Subcutaneous abdominal adipose tissue (tissue), 5 donors: ENCODE results near the gene GP2.

Source experiments
- H3K27ac ChIP-seq: one replicate; pipeline ENCODE4 v1.7.0; 2013; ENCODE audit warnings: low read depth, mild to moderate bottlenecking, inconsistent platforms, low read length, moderate library complexity
- H3K27me3 ChIP-seq, 5 donors: one replicate each; pipeline ENCODE4 v1.7.0; 2013; ENCODE audit warnings: low read length in 5 of 5, inconsistent platforms in 1 of 5; ENCODE audit not compliant: control insufficient read depth in 5 of 5, insufficient read depth in 4 of 5
- H3K36me3 ChIP-seq, 5 donors: one replicate each; pipeline ENCODE4 v1.7.0; 2013; ENCODE audit warnings: low read length in 5 of 5; ENCODE audit not compliant: control insufficient read depth in 5 of 5, insufficient read depth in 5 of 5
- H3K4me1 ChIP-seq, 5 donors: one replicate each; pipeline ENCODE4 v1.7.0; 2013; ENCODE audit warnings: low read length in 5 of 5, mild to moderate bottlenecking in 3 of 5, moderate library complexity in 1 of 5; ENCODE audit not compliant: control insufficient read depth in 5 of 5, insufficient read depth in 5 of 5
- H3K4me3 ChIP-seq, 5 donors: one replicate each; pipeline ENCODE4 v1.7.0; 2013; ENCODE audit warnings: low read length in 5 of 5, low read depth in 1 of 5
- H3K9ac ChIP-seq, 5 donors: one replicate each; pipeline ENCODE4 v1.7.0; 2013; ENCODE audit warnings: low read length in 5 of 5, mild to moderate bottlenecking in 4 of 5, moderate library complexity in 3 of 5
- H3K9me3 ChIP-seq, 5 donors: one replicate each; pipeline ENCODE4 v1.7.0; 2013; ENCODE audit warnings: low read length in 5 of 5; ENCODE audit not compliant: control insufficient read depth in 5 of 5
- donor health status: healthy.
- donor health status: healthy.
- donor health status: healthy.
- donor health status: healthy.
- donor health status: healthy.

The GP2 gene

GRCh38 chr16:20298452-20298851 lies 28.9 kb downstream of the GP2 start:
- H3K36me3 ChIP-seq = no peaks in the 10 kb centered on the region
- H3K27me3 ChIP-seq = peaks cover 0 to 5% (median 1%) of the 10 kb centered on the region in 5 donors
- peaks cover 0 to 7% (median 0%) of the 10 kb centered on the region in 5 donors for H3K4me1 ChIP-seq
- no peak overlapping the region for H3K27ac ChIP-seq
- no peaks in the 10 kb centered on the region for H3K9me3 ChIP-seq
- no peak overlapping the region for H3K4me3 ChIP-seq
- H3K9ac ChIP-seq = no peak overlapping the region

DNA sequence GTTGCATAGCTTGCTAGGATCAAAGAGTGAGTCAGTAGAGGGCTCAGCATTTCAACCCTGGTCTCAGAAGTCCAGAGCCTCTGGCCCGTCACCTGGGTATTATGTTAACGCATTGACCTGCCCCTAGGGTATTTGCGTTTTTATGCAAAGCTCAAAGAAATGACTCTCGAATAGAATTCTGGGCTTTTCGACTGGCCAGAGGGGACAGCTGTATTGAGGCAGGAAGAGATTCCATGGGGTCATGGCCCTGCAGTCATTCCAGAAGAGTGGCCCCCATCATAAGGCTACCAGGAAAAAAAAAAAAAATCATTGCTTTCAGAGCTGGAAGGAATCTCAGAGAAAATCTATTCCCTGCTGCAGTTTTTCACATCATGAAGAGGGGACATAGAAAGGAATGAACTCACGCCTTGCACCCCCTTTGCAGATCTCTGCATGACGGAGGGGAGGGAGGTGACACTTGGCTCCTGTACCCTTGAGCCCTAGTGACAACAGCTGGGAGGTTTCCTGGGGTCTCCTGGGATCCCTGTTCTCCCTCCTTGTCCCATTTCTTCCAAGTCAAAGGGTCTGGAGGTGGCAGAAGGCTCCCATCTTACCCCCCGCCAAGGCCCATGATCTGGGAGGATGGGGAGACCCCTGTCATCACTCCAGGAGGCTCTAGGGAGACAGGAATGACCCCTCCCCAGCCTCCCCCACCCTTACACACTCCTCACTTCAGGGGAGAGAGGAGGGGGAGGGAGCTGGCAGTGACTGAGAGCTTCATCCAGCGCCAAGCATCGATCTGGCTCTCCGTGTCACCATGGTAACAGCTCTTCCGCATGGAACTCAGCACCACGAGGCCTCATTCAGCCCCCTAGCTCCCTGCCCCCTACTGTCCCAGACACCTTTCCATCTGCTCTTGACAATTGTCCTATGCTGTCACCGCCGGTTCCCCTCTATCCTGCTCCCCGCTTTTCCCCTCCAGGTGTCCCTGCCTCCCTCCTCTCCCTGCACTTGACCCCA lies 35.8 kb downstream of the GP2 start:
- H3K27me3 ChIP-seq = peaks cover 0 to 13% (median 9%) of the 10 kb centered on the region in 5 donors
- no peak overlapping the region for H3K4me3 ChIP-seq
- H3K9ac ChIP-seq = no peak overlapping the region
- H3K9me3 ChIP-seq = no peaks in the 10 kb centered on the region
- no peaks in the 10 kb centered on the region for H3K4me1 ChIP-seq
- no peaks in the 10 kb centered on the region for H3K36me3 ChIP-seq
- no peak overlapping the region for H3K27ac ChIP-seq

DNA sequence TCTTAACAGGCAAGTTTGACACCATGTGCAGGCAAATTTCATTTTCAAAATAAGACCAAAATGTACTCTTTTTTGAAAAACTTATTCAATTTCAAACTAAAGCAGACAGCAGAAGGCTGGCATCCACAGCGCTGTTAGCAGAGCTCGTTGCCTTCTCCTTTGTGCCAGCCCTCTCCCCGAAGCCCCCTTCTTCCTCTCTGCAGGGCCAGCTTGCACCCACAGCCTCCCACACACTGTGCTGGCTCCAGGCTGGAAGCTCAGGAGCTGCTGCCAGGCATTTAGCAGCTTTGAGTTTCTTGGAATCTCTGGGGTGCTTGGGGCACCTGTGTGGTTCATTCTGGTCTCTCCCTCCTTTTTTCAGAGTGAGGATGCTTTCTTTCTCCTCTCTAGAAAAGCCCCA lies 37.7 kb downstream of the GP2 start:
- H3K4me1 ChIP-seq = no peaks in the 10 kb centered on the region
- H3K27ac ChIP-seq = no peak overlapping the region
- H3K27me3 ChIP-seq = peaks cover 0 to 13% (median 9%) of the 10 kb centered on the region in 5 donors
- no peak overlapping the region for H3K9ac ChIP-seq
- no peaks in the 10 kb centered on the region for H3K9me3 ChIP-seq
- no peak overlapping the region for H3K4me3 ChIP-seq
- H3K36me3 ChIP-seq = no peaks in the 10 kb centered on the region

DNA sequence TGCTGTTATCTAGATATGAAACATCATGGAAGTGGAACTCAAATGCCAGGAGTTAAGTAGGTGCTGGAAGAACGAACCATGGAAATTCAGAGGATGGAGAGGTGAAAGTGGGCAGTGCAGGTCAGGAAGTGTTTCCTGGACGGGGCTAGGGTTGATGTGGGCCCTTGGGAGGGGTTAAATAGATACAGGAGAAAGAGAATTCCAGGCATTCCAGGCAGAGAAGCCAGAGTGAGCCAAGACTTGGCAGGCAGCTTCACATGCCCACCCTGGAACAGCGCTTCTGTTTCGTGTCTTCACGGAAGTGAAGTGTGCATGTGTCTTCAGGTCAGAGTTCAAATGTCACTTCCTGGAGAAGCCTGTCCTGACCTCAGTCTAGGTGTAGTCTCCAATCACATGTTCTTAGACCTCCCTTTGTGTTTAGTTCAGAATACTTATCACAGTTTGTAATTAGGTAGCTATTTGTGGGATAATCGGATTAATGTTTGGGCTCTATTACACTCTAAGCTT lies 41.3 kb downstream of the GP2 start:
- no peaks in the 10 kb centered on the region for H3K4me1 ChIP-seq
- no peak overlapping the region for H3K27ac ChIP-seq
- H3K4me3 ChIP-seq = no peak overlapping the region
- H3K9ac ChIP-seq = no peak overlapping the region
- H3K27me3 ChIP-seq = peaks cover 0 to 6% (median 3%) of the 10 kb centered on the region in 5 donors
- no peaks in the 10 kb centered on the region for H3K9me3 ChIP-seq
- H3K36me3 ChIP-seq = no peaks in the 10 kb centered on the region

DNA sequence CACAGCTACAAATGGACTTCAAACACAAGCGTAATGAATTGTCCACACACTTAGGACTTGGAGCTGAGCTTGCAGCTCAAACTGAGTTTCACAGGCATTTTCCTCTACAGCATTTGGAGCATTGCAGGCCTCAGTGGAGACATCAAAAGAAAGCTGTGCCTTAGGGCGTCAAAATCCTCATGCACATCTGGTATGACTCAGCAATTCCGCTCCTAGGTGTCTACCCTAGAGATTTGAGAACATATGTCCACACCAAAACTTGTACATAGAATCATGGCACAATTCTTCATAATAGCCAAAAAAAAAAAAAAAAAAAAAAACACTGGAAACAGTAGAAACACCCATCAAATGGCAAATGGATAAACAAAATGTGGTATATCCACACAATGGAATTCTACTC lies 47.1 kb downstream of the GP2 start:
- H3K36me3 ChIP-seq = no peaks in the 10 kb centered on the region
- no peaks in the 10 kb centered on the region for H3K4me1 ChIP-seq
- no peak overlapping the region for H3K4me3 ChIP-seq
- H3K9ac ChIP-seq = no peak overlapping the region
- peaks cover 0 to 6% (median 0%) of the 10 kb centered on the region in 5 donors for H3K27me3 ChIP-seq
- peaks cover 0 to 12% (median 4%) of the 10 kb centered on the region in 5 donors for H3K9me3 ChIP-seq
- H3K27ac ChIP-seq = no peak overlapping the region

GRCh38 chr16:20271893-20272292 lies 55.4 kb downstream of the GP2 start:
- H3K27me3 ChIP-seq = peaks cover 0 to 8% (median 0%) of the 10 kb centered on the region in 5 donors
- H3K9ac ChIP-seq = no peak overlapping the region
- H3K9me3 ChIP-seq = peaks cover 0 to 3% (median 0%) of the 10 kb centered on the region in 5 donors
- no peaks in the 10 kb centered on the region for H3K36me3 ChIP-seq
- H3K4me3 ChIP-seq = no peak overlapping the region
- H3K27ac ChIP-seq = no peak overlapping the region
- no peaks in the 10 kb centered on the region for H3K4me1 ChIP-seq

GRCh38 chr16:20268409-20268808 lies 58.9 kb downstream of the GP2 start:
- Histone ChIP-seq H3K4me1 (no peaks in the 10 kb centered on the region), H3K4me3 (no peak overlapping the region), H3K9me3 (no peaks in the 10 kb centered on the region), H3K27ac (no peak overlapping the region), H3K27me3 (peaks cover 0 to 6% (median 0%) of the 10 kb centered on the region in 5 donors), H3K36me3 (no peaks in the 10 kb centered on the region), H3K9ac (no peak overlapping the region)

DNA sequence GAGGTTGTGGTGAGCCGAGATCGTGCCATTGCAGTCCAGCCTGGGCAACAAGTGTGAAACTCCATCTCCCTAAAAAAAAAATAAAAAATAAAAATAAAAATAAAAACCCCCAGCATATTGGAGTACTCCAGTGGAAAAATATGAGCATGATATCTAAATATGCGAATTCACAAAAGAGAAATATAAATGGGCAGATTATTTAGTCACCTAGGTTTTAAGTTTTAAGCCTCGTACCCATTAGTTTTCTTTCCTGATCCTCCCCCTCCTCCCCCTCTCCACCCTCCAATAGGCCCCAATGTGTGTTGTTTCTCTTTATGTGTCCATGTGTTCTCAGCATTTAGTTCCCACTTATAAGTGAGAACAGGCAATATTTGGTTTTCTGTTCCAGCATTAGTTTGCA lies 62.3 kb downstream of the GP2 start:
- Histone ChIP-seq H3K27ac (no peak overlapping the region), H3K27me3 (peaks cover 0 to 6% (median 0%) of the 10 kb centered on the region in 5 donors), H3K4me1 (no peaks in the 10 kb centered on the region)

GRCh38 chr16:20263138-20263855 lies 64.0 kb downstream of the GP2 start:
- Histone ChIP-seq H3K9ac (no peak overlapping the region), H3K27me3 (peaks cover 0 to 6% (median 2%) of the 10 kb centered on the region in 5 donors), H3K4me1 (no peaks in the 10 kb centered on the region), H3K36me3 (no peaks in the 10 kb centered on the region), H3K27ac (no peak overlapping the region), H3K4me3 (no peak overlapping the region), H3K9me3 (peaks cover 2 to 10% (median 5%) of the 10 kb centered on the region in 5 donors)

More for the DNA sequence above, 62.3 kb downstream of the GP2 start:
- no peaks in the 10 kb centered on the region for H3K36me3 ChIP-seq
- H3K9me3 ChIP-seq = no peaks in the 10 kb centered on the region
- H3K9ac ChIP-seq = no peak overlapping the region
- no peak overlapping the region for H3K4me3 ChIP-seq

DNA sequence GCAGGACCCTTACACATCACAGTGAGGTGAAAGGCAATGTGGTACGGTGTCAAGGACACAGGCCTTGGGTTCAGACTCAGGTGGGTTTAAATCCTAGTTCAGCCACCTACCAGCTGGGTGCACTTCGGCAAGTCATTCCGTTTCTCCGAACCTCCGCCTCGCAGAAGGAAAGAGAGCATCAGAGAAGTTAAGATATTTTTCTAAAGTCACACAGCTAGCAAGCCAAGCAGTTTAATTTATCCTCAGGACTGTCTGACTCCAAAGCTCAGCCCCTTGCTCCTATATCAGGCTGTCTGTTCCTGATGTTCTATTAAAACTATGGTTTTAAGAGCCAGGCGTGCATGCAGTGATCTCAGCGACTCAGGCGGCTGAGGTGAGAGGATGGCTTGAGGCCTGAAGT lies 65.1 kb downstream of the GP2 start:
- H3K4me1 ChIP-seq = no peaks in the 10 kb centered on the region
- H3K9ac ChIP-seq = no peak overlapping the region
- H3K4me3 ChIP-seq = no peak overlapping the region
- no peak overlapping the region for H3K27ac ChIP-seq
- no peaks in the 10 kb centered on the region for H3K36me3 ChIP-seq
- H3K27me3 ChIP-seq = peaks cover 0 to 6% (median 2%) of the 10 kb centered on the region in 5 donors
- H3K9me3 ChIP-seq = peaks cover 2 to 10% (median 5%) of the 10 kb centered on the region in 5 donors
